C4-2B (cell line): Measurements from ENCODE around the gene TLE3.
"Not testable (repeated sequence)": the region's sequence is repeated elsewhere in the genome, so short reads cannot be mapped to it uniquely, and the experiment has no call there.

Experiments used
- H3K27ac ChIP-seq: fragments of 450-650 bp; 2 replicates; pipeline ENCODE4 v1.5.1; 2017
- CTCF ChIP-seq: fragments of 450-650 bp; conservative IDR thresholded peaks from 2 replicates; pipeline ENCODE4 v1.5.1; 2017; ENCODE audit warnings: mild to moderate bottlenecking
- ZFX ChIP-seq: fragments of 450-650 bp; IDR thresholded peaks from 2 replicates; pipeline ENCODE4 v1.6.1; 2017

TLE3 gene

GRCh38 chr15:70121624-70122302 lies 24.0 kb upstream of the TLE3 start:
- no peak for TF ChIP-seq CTCF
- TF ChIP-seq ZFX = no peak
- no peak overlapping the region for H3K27ac ChIP-seq

DNA sequence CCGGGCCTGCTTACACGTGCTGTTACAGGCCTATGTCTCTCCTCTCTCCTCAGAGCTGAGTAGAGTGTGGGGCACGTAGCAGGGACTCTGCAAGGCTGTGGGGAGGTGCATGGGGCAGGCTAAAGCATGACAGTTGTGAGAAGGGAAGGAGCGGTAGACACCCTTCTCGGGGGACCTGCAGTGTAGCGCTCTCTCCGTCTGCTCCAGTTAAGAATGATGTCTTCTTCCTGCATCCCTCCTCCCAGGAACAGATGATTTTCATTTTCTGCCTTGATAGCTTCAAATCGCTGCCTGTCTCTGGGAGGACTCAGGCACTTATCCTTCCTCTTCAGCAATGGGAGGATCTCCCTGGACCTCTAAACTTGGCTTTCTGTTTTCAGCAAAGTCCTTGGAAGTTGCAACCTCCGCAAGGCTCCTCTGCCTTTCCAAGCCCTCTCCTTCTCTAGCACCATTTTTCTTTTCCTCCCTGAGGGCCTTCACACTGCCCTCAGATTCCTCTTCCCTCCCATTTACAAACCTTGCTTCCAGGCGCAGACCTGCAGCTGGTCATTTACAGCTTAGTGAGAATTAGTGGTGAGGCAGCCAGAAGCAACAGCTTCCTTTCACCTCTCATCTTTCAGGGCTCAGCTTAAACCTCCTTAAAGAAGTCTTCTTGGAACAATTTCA lies 23.4 kb upstream of the TLE3 start:
- TF ChIP-seq CTCF = no peak
- TF ChIP-seq ZFX = no peak
- no peak overlapping the region for H3K27ac ChIP-seq

DNA sequence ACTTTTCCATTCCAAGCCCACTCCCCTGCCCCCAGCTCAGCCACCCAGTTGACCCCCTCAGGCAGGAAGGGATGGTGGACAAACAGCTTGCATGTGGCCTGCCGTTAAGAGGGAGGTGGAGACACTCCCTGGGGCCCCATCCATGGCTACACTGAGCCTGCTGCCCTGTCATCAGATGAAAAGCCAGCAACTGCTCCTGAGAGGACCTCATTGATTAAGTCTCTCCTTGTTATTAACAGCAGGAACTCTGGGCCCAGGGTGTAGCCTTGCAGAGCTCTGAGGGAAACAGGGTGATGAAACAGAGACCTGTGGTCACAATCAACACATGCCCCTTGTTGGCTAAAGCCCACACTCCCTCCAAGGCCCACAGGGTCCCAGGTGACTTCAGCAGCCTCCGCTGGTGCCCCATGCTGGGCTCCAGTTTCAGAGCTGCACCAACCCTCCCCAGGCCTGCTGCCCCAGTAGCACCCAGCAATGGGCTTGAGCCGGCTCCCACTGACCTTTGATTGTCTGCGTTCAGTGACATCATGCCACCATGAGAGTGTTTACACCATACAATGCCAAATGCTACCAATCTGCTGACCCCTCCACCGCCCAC lies 22.3 kb upstream of the TLE3 start:
- TF ChIP-seq ZFX (no peak), CTCF (no peak)
- H3K27ac ChIP-seq = no peak overlapping the region

DNA sequence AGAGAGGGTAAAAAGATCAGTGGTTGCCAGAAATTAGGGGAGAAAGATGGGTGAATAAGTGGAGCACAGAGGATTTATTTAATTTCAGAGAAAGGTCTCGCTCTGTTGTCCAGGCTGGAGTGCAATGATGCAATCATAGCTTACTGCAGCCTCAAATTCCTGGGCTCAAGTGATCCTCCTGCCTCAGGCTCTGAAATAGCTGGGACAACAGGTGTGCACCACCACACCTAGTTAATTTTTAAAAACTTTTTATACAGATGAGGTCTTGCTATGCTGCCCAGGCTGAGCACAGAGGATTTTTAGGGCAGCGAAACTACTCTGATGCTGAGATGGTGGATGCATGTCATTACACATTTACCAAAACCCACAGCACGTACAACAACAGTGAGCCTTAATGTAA lies 20.9 kb upstream of the TLE3 start:
- H3K27ac ChIP-seq = no peak overlapping the region
- TF ChIP-seq CTCF (no peak), ZFX (no peak)

GRCh38 chr15:70116317-70116716 lies 18.6 kb upstream of the TLE3 start:
- no peak overlapping the region for H3K27ac ChIP-seq
- TF ChIP-seq CTCF = no peak
- no peak for TF ChIP-seq ZFX

DNA sequence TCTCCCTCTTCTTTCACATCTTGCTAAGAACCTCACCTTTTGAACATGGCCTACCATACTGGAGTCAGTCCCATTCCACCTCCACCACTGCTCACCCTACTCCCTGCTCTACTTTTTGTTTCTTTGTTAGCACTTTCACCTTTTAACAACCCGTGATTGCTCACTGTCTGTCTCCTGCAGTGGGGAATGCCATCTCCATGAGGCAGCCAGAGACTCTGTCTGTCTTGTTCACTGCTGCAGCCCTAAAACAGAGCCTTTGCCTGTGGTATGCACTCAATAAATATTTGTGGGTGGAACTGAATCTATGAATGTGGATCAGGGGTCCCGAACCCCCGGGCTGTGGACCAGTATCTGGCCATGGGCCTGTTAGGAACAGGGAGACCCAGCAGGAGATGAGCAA lies 16.5 kb upstream of the TLE3 start:
- TF ChIP-seq CTCF = no peak
- no peak for TF ChIP-seq ZFX
- H3K27ac ChIP-seq = no peak overlapping the region

DNA sequence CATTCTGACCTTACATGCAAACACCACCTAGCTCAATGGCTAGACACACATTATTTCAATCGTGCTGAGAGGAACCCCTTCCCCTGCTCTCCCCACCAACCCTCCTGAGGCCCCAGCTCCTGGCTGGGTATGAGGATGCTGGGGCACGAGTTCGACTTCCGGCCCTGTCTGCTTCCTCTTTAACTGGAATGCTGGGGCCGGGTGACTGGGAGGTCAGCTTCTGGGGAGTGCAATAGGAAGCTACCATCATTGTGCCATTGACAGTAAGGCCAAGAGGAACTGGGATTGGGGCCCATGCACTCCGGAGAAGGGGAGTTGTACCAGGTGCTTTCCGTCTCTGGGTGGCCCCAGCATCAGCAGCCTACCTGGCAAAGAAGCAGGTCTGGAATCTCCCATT lies 15.6 kb upstream of the TLE3 start:
- H3K27ac ChIP-seq = no peak overlapping the region
- TF ChIP-seq CTCF = no peak

- not testable (repeated sequence) for H3K27ac ChIP-seq
These were observed 15.0 kb upstream of the TLE3 start for GRCh38 chr15:70112572-70113303.
